ENCODE measurements around the gene ADCYAP1R1.

Gene ADCYAP1R1

DNA sequence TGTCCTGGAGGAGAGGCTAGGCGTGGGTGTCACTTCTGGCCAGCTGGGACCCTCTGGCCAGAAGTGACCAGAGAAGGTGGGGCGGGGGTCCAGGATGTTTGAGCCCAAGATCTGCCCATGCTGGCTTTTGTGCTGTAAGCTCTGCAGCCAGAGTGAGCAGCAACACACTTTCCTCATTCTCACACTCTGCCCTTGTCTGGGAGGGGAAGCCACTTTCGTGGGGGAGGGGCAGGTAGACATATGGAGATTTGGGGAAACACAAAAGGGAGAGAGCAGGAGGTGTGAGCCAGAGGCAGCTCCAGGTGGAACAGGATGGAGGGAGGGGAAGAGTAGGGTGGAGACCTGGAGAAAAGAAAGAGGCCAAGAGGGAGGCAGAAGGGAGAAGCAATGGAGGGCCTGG is 31.5 kb upstream of the ADCYAP1R1 start:
- Histone ChIP-seq H3K27ac (ENCODE audit: low read depth, low read length) (no peak overlapping the region), H3K9me3 (ENCODE audit: insufficient read depth, low read depth, low read length) (no peaks in the 10 kb centered on the region), H3K4me3 (ENCODE audit: low read length) (no peak overlapping the region), H3K36me3 (ENCODE audit: insufficient read depth, low read length) (no peaks in the 10 kb centered on the region), H3K27me3 (ENCODE audit: insufficient read depth, low read length) (no peaks in the 10 kb centered on the region), H3K4me1 (ENCODE audit: insufficient read depth, low read length) (peaks cover 18% of the 10 kb centered on the region), H3K9ac (ENCODE audit: low read depth, low read length) (no peak overlapping the region)
- whole genome bisulfite sequencing, result 54% methylated on average over 3 of the region's 3 CpGs

DNA sequence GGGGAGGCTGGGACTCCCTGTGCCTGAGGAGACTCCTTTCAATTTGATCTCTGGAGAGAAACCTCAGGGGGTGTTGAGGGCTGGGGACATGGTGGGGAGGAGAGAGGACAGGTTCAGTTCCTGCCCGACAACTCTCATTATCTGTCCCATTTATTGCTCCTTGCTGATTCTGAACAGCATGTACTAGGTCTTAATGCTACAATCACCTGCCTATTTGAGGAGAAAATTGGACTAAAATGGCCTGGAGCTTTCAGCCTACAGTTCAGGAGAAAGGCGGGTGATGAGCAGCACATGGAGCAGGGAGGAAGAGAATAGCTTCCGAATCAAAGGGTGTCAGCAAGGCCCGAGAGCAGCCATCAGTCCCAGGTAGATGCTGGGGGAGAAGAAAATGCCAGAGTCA is 30.0 kb upstream of the ADCYAP1R1 start:
- Histone ChIP-seq H3K4me3 (ENCODE audit: low read length) (no peak overlapping the region), H3K36me3 (ENCODE audit: insufficient read depth, low read length) (no peaks in the 10 kb centered on the region), H3K9me3 (ENCODE audit: insufficient read depth, low read depth, low read length) (no peaks in the 10 kb centered on the region), H3K4me1 (ENCODE audit: insufficient read depth, low read length) (peaks cover 18% of the 10 kb centered on the region), H3K27ac (ENCODE audit: low read depth, low read length) (no peak overlapping the region), H3K9ac (ENCODE audit: low read depth, low read length) (no peak overlapping the region), H3K27me3 (ENCODE audit: insufficient read depth, low read length) (no peaks in the 10 kb centered on the region)
- 90% methylated on average over 4 of the region's 4 CpGs for WGBS

DNA sequence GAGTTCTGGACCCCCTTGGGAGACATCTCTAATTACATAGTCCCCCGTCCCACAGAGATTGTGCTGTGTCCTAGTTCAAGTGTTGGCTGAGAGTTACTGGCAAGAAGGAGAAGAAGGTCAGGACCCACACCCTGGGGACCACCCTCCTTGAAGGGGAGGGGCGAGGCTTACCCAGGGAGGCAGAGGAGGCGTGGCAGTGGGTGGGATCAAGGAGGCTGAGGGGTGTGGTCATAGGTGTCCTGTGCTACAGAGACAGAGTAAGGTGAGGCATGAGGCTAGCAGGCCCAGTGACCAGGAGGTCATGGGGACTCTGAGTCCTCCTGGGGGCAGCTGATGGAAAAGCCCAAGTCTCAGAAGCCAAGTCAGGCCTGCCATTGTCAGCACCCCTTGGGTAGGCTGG is 29.4 kb upstream of the ADCYAP1R1 start:
- H3K27ac ChIP-seq (ENCODE audit: low read depth, low read length), result no peak overlapping the region
- 92% methylated on average over 3 of the region's 3 CpGs for WGBS
- peaks cover 20% of the 10 kb centered on the region for H3K4me1 ChIP-seq (ENCODE audit: insufficient read depth, low read length)
- H3K27me3 ChIP-seq (ENCODE audit: insufficient read depth, low read length), result no peaks in the 10 kb centered on the region
- H3K9me3 ChIP-seq (ENCODE audit: insufficient read depth, low read depth, low read length), result no peaks in the 10 kb centered on the region
- no peak overlapping the region for H3K4me3 ChIP-seq (ENCODE audit: low read length)
- H3K36me3 ChIP-seq (ENCODE audit: insufficient read depth, low read length), result no peaks in the 10 kb centered on the region
- H3K9ac ChIP-seq (ENCODE audit: low read depth, low read length), result no peak overlapping the region

DNA sequence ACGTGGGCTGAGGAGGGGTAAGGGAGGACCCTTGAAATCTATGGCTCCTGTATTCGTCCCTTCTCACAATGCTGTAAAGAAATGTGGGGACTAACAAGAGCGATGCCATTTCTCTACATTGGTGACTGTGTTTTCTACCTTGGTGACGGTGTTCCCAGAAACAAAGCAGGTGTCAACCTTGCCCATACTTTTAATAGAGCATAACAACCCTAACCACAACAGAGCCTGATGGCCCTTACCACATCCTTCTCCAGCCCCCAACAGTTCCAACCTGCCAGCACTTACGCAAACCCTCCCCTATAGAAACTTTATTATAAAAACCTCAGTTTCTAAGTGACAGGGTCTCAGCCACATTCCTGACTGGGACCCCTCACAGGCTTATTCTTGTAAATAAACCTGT is 28.2 kb upstream of the ADCYAP1R1 start:
- Histone ChIP-seq H3K36me3 (ENCODE audit: insufficient read depth, low read length) (no peaks in the 10 kb centered on the region), H3K27me3 (ENCODE audit: insufficient read depth, low read length) (no peaks in the 10 kb centered on the region), H3K27ac (ENCODE audit: low read depth, low read length) (no peak overlapping the region), H3K9me3 (ENCODE audit: insufficient read depth, low read depth, low read length) (no peaks in the 10 kb centered on the region), H3K4me1 (ENCODE audit: insufficient read depth, low read length) (peaks cover 20% of the 10 kb centered on the region), H3K4me3 (ENCODE audit: low read length) (no peak overlapping the region), H3K9ac (ENCODE audit: low read depth, low read length) (no peak overlapping the region)
- WGBS, result 96% methylated on average over 5 of the region's 5 CpGs

DNA sequence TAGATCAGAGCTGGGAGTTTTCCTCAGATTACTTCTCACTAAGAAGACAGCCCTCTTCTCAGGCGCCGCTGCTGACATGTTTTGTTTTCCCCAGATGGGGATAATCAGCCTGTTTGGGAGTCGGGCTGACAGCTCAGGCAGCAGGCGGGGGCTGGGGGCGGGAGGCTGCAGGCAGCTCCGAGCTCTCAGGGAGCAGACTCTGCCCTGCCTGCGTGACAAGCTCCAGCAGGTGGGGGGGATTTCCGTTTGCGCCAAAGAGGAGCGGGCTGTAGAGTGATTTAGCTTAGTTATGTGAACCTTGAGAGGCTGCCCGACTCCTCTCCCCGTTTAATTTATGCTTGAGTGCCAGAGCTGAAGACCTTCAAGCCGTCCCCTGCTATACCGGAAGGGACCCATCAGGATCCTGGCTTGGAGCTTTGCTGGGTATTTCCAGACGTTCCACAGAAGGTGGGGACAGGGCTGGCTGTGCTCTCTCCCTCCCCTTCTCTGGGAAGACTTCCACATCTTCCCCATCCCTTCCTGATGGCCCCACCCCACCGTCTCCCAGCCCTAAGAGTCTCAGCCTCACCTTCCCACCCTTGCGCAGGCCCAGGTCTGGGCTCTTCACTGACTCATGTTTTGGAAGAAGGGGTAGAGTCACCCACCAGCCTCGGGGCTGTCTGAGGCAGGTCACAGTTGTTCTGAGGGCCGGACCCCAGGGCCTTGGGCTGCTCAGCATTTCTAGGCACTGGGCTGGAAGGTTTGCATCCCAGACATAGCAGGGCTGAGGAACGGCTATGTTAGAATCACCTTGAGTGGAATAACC is 24.7 kb upstream of the ADCYAP1R1 start:
- Histone ChIP-seq H3K36me3 (ENCODE audit: insufficient read depth, low read length) (no peaks in the 10 kb centered on the region), H3K9me3 (ENCODE audit: insufficient read depth, low read depth, low read length) (no peaks in the 10 kb centered on the region), H3K4me3 (ENCODE audit: low read length) (no peak overlapping the region), H3K4me1 (ENCODE audit: insufficient read depth, low read length) (peaks cover 7% of the 10 kb centered on the region; the same call in 1 of the 2 replicates), H3K27ac (ENCODE audit: low read depth, low read length) (peak overlapping the region; percentile 30; the same call in 1 of the 2 replicates), H3K9ac (ENCODE audit: low read depth, low read length) (no peak overlapping the region), H3K27me3 (ENCODE audit: insufficient read depth, low read length) (no peaks in the 10 kb centered on the region)
- 25% methylated on average over 20 of the region's 20 CpGs for WGBS

DNA sequence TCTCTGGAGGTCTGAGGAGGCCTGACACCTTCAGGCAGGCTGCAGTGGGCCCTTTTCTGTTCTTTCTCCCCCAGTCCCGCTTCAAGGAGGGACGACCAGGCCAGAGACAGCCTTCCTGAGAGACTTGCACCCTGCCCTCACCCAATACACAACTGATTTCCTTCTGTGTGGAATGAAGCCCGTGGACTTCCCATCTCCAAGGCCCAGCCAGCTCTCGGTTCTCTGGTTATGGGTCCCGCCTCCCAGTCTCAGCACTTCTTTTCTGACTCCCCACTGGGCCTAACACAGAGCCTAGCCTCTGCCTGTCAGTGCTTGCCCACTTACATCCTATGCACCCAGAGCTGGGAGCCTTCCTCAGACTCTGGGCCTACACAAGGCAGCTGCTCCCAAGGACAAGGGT is 24.1 kb upstream of the ADCYAP1R1 start:
- Histone ChIP-seq H3K9ac (ENCODE audit: low read depth, low read length) (no peak overlapping the region), H3K27ac (ENCODE audit: low read depth, low read length) (no peak overlapping the region), H3K4me1 (ENCODE audit: insufficient read depth, low read length) (peaks cover 5% of the 10 kb centered on the region; the same call in 1 of the 2 replicates), H3K36me3 (ENCODE audit: insufficient read depth, low read length) (no peaks in the 10 kb centered on the region), H3K27me3 (ENCODE audit: insufficient read depth, low read length) (no peaks in the 10 kb centered on the region), H3K9me3 (ENCODE audit: insufficient read depth, low read depth, low read length) (no peaks in the 10 kb centered on the region), H3K4me3 (ENCODE audit: low read length) (no peak overlapping the region)
- WGBS, result 76% methylated on average over 5 of the region's 5 CpGs

DNA sequence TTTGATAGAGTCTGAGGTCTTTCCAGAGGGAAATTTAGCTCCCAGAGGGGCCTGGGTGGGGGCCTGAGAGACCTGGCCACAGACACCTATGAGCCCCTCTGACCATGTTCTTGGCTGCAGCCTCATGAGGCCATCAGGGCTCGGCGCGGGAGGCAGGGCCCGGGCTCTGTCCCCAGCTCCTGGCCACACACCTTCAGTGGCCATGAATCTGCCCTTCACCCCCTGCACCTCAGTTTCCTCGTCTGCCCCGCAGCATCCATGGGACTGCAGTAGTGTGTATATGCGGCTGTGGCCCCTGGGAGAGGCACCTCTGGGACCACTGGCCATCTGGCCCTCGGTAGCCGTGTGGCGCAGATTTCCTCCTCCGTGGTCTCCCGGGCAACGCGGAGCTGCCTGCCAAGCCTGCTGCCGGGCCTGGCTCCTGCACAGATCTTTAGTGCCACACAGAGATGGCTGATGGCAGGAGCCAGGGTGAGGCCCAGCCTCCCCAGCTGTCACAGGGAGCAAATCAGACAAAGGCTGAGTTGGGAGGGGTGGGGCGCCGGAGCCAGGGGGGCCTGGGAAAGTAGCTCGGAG is 23.6 kb upstream of the ADCYAP1R1 start:
- WGBS, result 94% methylated on average over 18 of the region's 18 CpGs
- H3K36me3 ChIP-seq (ENCODE audit: insufficient read depth, low read length), result no peaks in the 10 kb centered on the region

DNA sequence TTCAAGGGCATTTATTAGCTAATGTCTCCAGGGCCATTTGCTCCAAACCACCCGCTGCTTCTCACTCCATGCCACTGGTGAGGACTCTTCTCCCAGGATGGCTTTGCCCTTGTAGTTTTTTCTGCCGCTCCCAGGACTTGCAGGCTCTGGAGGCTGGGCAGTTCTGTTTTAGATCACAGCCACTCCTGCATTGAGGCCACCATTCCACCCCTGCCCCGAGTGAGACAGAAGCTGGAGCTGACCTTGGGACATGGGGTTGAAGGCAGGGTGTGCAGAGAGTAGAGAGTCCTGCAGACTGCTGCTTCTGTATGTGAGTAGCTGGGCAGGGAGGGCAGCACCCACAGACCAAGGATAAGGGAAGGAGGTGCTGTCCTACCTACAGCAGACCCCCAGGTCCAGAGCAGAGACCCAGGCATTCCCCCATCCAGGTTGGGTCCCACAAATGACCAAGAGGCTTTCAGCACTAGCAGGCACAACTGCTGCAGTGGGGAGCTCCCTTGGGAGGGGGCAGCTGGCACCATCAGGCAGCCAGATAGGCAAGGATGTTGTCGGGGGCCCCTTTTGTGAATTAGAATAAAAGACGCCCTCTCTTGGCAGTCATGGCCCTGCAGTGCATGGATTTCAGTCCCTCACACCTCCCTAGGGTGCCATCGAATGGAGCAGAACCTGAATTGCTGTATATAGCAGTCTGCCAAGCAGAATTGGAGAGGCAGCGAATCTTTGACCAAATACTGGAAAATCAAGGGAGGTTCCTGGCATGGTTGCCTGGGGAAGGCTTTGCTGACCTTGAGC is 22.7 kb upstream of the ADCYAP1R1 start:
- Histone ChIP-seq H3K4me3 (ENCODE audit: low read length) (no peak overlapping the region), H3K36me3 (ENCODE audit: insufficient read depth, low read length) (no peaks in the 10 kb centered on the region), H3K27ac (ENCODE audit: low read depth, low read length) (no peak overlapping the region), H3K4me1 (ENCODE audit: insufficient read depth, low read length) (0 out of 2 replicates have a peak, but pooled peaks cover 5% of the 10 kb centered on the region), H3K9ac (ENCODE audit: low read depth, low read length) (no peak overlapping the region), H3K27me3 (ENCODE audit: insufficient read depth, low read length) (no peaks in the 10 kb centered on the region), H3K9me3 (ENCODE audit: insufficient read depth, low read depth, low read length) (no peaks in the 10 kb centered on the region)
- 90% methylated on average over 7 of the region's 7 CpGs for WGBS

More for the DNA sequence above, 23.6 kb upstream of the ADCYAP1R1 start:
- Histone ChIP-seq H3K27me3 (ENCODE audit: insufficient read depth, low read length) (no peaks in the 10 kb centered on the region), H3K4me1 (ENCODE audit: insufficient read depth, low read length) (0 out of 2 replicates have a peak, but pooled peaks cover 5% of the 10 kb centered on the region), H3K27ac (ENCODE audit: low read depth, low read length) (no peak overlapping the region), H3K4me3 (ENCODE audit: low read length) (no peak overlapping the region), H3K9me3 (ENCODE audit: insufficient read depth, low read depth, low read length) (no peaks in the 10 kb centered on the region), H3K9ac (ENCODE audit: low read depth, low read length) (no peak overlapping the region)

DNA sequence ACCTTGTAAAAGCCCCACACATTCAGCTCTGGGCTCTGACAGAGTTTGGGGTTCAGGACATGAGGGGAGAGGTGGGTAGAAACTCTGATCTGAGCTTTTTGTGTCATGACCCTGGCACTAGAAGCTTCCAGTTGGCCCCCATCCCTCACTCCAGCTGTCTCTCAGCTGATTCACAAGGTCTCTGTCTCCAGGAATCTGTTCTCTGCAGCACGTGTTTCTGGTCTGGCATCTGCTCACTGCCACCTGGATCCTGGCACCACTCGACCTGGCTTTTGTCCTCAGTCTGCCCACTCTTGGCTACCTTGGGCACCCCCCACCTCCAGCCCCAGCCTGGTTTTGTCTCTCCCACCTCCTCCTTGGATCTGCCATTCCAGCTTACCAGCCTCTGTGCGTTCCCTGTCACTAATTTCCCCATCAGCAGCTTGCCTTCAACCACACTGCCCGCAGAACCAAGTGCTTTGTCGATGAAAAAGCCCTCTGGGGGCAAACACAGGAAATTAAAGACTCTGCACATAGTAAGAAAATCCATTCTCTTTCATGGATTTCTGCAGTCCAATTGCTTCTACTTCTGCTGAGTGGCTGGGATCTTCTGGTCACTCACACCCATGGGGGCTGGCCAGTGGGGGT is 18.3 kb upstream of the ADCYAP1R1 start:
- H3K27me3 ChIP-seq (ENCODE audit: insufficient read depth, low read length), result no peaks in the 10 kb centered on the region
- 90% methylated on average over 5 of the region's 5 CpGs for WGBS

DNA sequence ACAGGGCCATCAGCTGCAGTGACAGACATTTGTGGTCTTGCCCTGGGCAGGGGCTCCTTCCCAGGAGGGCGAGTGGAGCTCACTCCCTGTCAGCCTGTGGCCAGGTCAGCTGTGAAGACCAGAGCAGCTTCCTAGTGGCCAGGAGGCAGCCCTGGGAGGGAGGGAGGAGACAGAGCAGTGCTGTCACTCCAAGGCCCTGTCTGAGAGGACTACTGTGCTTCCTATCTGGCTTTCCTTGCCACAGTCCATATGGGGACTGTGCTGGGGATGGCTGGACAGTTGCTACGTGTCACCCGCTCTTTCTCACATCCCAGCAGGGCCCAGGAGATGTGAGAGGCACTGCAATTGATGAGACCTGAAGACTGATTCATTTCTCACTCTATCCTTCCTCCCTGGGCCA is 15.2 kb upstream of the ADCYAP1R1 start:
- no peak overlapping the region for H3K4me3 ChIP-seq (ENCODE audit: low read length)
- H3K36me3 ChIP-seq (ENCODE audit: insufficient read depth, low read length), result no peaks in the 10 kb centered on the region
- WGBS, result 82% methylated on average over 3 of the region's 3 CpGs
- H3K9ac ChIP-seq (ENCODE audit: low read depth, low read length), result no peak overlapping the region
- H3K27ac ChIP-seq (ENCODE audit: low read depth, low read length), result no peak overlapping the region
- H3K27me3 ChIP-seq (ENCODE audit: insufficient read depth, low read length), result peaks cover 26% of the 10 kb centered on the region; the same call in 1 of the 2 replicates
- H3K9me3 ChIP-seq (ENCODE audit: insufficient read depth, low read depth, low read length), result no peaks in the 10 kb centered on the region
- no peaks in the 10 kb centered on the region for H3K4me1 ChIP-seq (ENCODE audit: insufficient read depth, low read length)

More for the DNA sequence above, 18.3 kb upstream of the ADCYAP1R1 start:
- no peaks in the 10 kb centered on the region for H3K4me1 ChIP-seq (ENCODE audit: insufficient read depth, low read length)
- no peak overlapping the region for H3K9ac ChIP-seq (ENCODE audit: low read depth, low read length)
- H3K36me3 ChIP-seq (ENCODE audit: insufficient read depth, low read length), result no peaks in the 10 kb centered on the region
- H3K27ac ChIP-seq (ENCODE audit: low read depth, low read length), result no peak overlapping the region
- H3K4me3 ChIP-seq (ENCODE audit: low read length), result no peak overlapping the region
- H3K9me3 ChIP-seq (ENCODE audit: insufficient read depth, low read depth, low read length), result no peaks in the 10 kb centered on the region

Data from HUES64 (cell line).